ENCODE results near the gene FCRLB.

DNA sequence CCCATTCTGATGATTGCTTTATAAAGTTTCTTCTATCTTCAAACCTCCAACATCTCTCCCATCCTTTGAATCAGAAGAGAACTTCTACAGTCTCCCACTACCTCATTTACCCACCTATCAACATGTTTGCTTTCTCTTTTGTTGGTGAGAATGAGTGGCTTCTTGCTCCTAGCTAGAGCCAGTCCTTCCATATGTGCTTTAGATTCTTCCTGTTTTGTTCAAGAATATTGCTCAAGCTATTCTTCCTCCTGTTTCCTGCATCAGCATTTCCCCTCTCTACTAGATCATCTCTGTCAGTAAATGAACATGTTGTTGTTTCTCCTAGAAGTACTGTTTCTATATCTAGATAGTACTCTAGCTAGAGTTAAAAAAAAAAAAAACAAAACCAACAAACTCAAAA is 51.1 kb downstream of the FCRLB start:
- TF ChIP-seq, protein P1, sequence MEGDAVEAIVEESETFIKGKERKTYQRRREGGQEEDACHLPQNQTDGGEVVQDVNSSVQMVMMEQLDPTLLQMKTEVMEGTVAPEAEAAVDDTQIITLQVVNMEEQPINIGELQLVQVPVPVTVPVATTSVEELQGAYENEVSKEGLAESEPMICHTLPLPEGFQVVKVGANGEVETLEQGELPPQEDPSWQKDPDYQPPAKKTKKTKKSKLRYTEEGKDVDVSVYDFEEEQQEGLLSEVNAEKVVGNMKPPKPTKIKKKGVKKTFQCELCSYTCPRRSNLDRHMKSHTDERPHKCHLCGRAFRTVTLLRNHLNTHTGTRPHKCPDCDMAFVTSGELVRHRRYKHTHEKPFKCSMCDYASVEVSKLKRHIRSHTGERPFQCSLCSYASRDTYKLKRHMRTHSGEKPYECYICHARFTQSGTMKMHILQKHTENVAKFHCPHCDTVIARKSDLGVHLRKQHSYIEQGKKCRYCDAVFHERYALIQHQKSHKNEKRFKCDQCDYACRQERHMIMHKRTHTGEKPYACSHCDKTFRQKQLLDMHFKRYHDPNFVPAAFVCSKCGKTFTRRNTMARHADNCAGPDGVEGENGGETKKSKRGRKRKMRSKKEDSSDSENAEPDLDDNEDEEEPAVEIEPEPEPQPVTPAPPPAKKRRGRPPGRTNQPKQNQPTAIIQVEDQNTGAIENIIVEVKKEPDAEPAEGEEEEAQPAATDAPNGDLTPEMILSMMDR (conservative IDR thresholded peaks at IDR 0.05): no peak
- TF ChIP-seq ZFX (IDR thresholded peaks at IDR 0.05): no peak
